ENCODE data around the gene FBN1. TPM values are rescaled to one million over a fixed set of nuclear protein-coding genes. Genes with fewer than 3 reads are reported as not detected.

The FBN1 gene
- total and polyA plus RNA-seq, 8 donors: 1.5 to 35.2 (median 5.2) TPM

- WGBS, 2 donors: 90 to 94% methylated on average over 2 of the region's 2 CpGs
- no peak for TF ChIP-seq CTCF (IDR thresholded peaks at IDR 0.05)
Measured at GRCh38 chr15:48622237-48622636, 23.3 kb downstream of the FBN1 start.

GRCh38 chr15:48619446-48619845 lies 26.1 kb downstream of the FBN1 start:
- Histone ChIP-seq H3K4me3 (no peak overlapping the region), H3K27ac (no peak overlapping the region), H3K4me1 (no peaks in the 10 kb centered on the region), H3K36me3 (no peaks in the 10 kb centered on the region), H3K9me3 (no peaks in the 10 kb centered on the region), H3K27me3 (no peaks in the 10 kb centered on the region)
- 76 to 78% methylated on average over 2 of the region's 2 CpGs for WGBS, 2 donors
- FAIRE-seq (no peak), ATAC-seq (no peak), DNase-seq (no peak)
- intact Hi-C loops (cut with DNase I): no loop called here
- TF ChIP-seq CTCF (IDR thresholded peaks at IDR 0.05): no peak

More at GRCh38 chr15:48622237-48622636, 23.3 kb downstream of the FBN1 start:
- H3K27me3 ChIP-seq: no peaks in the 10 kb centered on the region
- no peak for FAIRE-seq
- H3K4me3 ChIP-seq: no peak overlapping the region
- peak in 1 of 4 donors; percentile 20 for ATAC-seq
- no peaks in the 10 kb centered on the region for H3K9me3 ChIP-seq
- no peaks in the 10 kb centered on the region for H3K36me3 ChIP-seq
- intact Hi-C loops (cut with DNase I): no loop called here
- no peak for DNase-seq
- H3K4me1 ChIP-seq: no peaks in the 10 kb centered on the region
- no peak overlapping the region for H3K27ac ChIP-seq

GRCh38 chr15:48617619-48618018 lies 27.9 kb downstream of the FBN1 start:
- Histone ChIP-seq H3K4me1 (no peaks in the 10 kb centered on the region), H3K27me3 (no peaks in the 10 kb centered on the region), H3K27ac (no peak overlapping the region), H3K36me3 (no peaks in the 10 kb centered on the region), H3K4me3 (no peak overlapping the region), H3K9me3 (no peaks in the 10 kb centered on the region)
- WGBS, 2 donors: 39 to 50% methylated on average over 2 of the region's 2 CpGs
- DNase-seq (no peak), ATAC-seq (peak in 2 of 4 donors; percentile 45 to 63), FAIRE-seq (no peak)
- no peak for TF ChIP-seq CTCF (IDR thresholded peaks at IDR 0.05)
- intact Hi-C loops (cut with DNase I): no loop called here

GRCh38 chr15:48616216-48616615 lies 29.3 kb downstream of the FBN1 start:
- H3K4me1 ChIP-seq: no peaks in the 10 kb centered on the region
- ATAC-seq: no peak
- H3K4me3 ChIP-seq: no peak overlapping the region
- H3K27ac ChIP-seq: no peak overlapping the region
- intact Hi-C loops (cut with DNase I): no loop called here
- H3K27me3 ChIP-seq: no peaks in the 10 kb centered on the region
- no peaks in the 10 kb centered on the region for H3K9me3 ChIP-seq
- no peak for DNase-seq
- H3K36me3 ChIP-seq: no peaks in the 10 kb centered on the region
- 60% methylated on average over 2 of the region's 2 CpGs for WGBS, 2 donors
- no peak for TF ChIP-seq CTCF (IDR thresholded peaks at IDR 0.05)
- no peak for FAIRE-seq

- no peak overlapping the region for H3K27ac ChIP-seq
- no peaks in the 10 kb centered on the region for H3K27me3 ChIP-seq
- no peak for FAIRE-seq
- no peak for TF ChIP-seq CTCF (IDR thresholded peaks at IDR 0.05)
- no peak for DNase-seq
- intact Hi-C loops (cut with DNase I): no loop called here
- no peak overlapping the region for H3K4me3 ChIP-seq
- no peak for ATAC-seq
- H3K9me3 ChIP-seq: no peaks in the 10 kb centered on the region
- WGBS, 2 donors: 77 to 85% methylated on average over 3 of the region's 3 CpGs
- H3K36me3 ChIP-seq: no peaks in the 10 kb centered on the region
- no peaks in the 10 kb centered on the region for H3K4me1 ChIP-seq
Measured at GRCh38 chr15:48614051-48614450, 31.5 kb downstream of the FBN1 start.

All from pancreas (tissue), 10 donors.